ENCODE measurements around the gene IL23R.
A peak's percentile ranks its signal among the peaks of the same experiment; 100 is the strongest.

Gene IL23R

DNA sequence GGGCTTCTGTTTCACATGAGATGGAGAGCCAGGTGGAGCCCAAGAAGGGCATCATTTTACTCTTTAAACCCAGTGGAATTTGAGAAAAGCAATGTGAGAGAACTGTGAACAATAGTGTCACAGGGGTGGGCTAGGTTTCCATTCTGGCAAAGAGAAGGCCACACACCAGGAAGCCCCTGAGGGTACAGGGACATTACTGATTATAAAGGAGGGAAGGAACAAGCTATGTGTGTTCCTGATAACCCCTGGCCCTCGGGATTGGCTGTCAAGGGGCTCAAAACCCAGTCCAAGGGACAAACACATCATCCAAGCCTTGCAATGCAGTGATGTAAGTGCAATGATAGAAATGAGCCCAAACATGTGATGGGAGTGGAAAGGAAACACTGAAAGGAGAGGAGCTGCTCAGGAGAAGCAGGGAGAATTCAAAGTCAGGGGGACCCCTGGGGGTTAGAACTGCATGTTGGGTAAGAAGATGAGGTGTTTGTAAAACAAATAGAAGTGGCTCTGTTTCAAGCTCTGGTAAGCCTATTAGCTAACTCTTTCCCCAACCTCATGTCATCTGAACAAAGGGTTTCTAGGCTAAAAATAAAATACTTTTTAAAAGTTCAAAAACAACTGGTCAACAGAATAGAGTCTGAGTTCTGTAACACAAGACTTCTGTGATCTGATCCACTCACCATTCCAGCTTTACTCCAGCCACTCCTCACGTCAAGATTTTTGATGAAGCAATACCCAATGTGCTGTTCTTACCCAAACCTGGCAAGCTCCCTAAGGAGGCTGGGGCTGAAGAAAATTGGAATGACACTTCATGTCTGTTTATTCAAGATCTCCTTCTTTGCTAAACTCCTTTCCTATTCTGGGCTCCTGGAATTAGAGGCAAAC lies 90.3 kb downstream of the IL23R start:
- DNase-seq: no peak

DNA sequence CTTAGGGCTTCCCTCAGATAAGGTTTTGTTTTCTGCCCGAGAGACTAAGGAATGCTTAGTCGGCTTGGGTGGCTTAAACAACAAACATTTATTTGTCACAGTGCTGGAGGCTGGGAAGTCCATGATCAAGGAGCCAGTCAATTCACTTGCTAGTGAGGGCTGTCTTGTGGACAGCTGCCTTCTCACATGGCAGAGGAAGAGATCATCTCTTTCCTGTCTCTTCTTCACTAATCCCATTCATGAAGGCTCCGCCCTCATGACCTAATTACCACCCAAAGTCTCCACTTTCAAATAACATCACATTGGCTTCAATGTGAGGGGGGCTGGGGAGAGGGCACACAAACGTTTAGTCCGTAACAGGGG lies 90.9 kb downstream of the IL23R start:
- DNase-seq: no peak

DNA sequence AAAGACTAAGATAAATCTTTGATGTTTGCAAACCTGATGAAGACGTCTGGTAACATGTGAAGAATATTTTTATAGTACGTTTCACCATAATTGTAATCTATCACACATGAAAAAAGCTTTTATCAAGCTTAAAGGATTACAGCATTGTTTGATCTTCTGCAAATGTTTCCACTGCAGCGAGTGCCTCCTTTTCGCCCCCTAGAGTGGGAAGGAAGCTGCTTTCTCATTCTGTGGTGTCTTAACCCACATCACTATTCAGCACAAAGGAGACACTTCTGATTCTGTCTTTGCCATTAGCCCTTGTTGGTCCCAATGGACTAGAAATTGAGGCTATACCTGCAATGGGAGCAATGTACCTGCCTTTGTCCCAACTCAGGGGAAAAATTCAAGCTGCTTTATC lies 95.4 kb downstream of the IL23R start:
- DNase-seq: no peak

DNA sequence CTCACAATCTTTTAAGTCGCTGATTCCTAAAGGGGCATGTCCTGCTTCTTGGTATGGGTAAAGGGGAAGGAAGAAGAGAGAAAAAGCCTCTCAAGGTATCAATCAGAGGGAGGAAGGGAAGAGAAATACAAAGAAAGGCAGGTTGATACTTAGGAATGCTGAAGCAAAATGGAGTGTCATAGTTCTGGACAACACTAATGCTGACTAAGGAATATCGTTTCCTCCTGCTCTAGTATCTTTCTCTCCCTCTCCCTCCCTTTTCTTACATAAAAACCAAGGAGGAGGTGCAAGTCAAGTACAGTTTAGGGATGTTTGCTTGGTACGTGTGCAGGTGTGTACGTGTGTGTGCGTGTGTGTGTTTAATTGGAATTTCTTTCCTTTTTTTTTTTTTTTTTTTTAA lies 96.5 kb downstream of the IL23R start:
- DNase-seq: no peak

DNA sequence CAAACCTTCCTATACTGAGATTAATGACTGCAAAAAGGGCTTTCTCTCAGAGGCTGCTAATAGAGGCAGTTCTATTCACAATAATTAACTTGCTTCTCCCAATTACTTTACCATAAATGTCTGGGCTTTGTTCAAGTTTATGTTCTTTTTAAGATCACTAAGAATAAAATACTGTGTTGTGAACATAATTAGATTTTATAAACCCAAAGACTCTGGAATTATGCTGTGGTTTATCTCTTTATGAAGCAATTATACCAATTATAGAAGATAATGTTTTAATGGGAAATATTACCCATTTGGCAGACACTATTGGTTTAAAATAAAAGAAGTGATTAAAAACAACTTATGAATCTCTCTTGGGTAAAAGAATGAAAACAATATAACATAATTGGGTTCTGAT lies 97.9 kb downstream of the IL23R start:
- no peak for DNase-seq

DNA sequence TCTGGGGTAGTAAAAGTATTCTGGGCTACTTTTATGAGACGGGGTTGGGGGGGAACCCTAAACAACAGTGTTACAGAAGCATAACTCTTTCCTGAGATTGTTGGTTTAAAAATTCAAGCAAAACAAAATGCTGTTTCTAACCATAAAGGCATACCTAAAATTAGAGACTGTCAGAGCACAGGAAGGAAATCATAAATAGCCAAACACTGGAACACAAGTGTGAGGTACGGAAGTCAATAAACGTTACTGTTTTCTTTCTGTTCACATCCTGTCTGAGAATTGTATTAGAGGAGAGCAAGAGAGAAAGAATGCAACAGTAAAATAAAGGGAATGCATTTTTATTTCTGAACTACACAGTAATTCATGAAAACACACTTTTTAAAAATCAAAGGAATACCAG lies 98.6 kb downstream of the IL23R start:
- DNase-seq: no peak

DNA sequence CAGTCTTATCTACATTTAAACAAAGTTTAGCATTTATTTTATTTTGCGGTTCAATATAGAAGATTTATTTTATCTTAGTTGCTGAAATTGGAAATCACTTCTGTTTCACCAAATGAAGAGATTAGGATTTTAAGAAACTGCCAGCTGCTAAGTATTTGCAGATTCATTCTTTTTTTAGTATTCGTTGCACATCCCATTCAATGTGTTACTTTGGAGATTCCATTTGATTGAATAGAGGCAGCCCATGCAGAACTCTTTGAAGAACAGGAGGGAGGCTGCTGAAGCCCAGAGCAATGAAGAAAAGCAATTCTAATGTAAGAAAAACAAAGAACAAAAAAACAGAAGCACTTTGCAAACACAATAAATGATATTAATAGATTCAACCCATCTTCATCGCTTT lies 102.8 kb downstream of the IL23R start:
- no peak for DNase-seq

DNA sequence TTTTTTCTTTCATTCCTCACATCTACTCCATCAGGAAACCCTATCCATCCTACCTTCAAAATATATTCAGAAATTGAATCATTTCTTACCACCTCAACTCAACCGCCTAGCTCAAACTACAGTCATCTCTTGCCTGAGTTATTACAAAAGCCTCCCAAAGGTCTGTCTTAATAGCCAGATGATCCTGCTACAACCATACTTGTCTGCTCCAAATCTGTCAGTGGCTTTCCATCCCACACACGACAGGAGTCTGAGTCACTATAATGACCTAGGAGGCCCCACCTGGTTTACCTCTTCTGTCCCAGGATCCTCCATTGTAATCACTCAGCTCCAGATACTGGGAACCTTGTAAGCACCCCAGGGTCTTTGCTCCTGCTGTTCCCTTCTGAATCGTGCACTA lies 104.3 kb downstream of the IL23R start:
- no peak for DNase-seq

DNA sequence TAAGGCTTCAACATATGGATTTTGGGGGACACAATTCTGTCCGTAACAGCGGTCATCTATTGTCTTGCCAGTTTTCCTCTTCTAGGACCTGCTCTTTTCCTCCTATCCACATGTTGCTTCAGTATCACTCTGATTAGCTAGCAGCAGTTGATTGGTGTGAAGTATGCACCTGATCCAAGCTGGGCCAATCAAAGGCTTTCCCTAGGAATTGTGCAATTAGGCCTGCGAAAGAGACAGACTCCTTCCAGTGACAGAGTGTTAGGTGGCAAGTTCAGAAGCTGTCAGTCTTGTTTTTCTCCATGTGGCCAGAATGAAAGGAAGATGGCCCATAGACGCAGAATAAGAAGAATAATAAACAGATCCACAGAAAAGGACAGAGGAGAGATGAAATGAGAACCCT lies 107.3 kb downstream of the IL23R start:
- no peak for DNase-seq

DNA sequence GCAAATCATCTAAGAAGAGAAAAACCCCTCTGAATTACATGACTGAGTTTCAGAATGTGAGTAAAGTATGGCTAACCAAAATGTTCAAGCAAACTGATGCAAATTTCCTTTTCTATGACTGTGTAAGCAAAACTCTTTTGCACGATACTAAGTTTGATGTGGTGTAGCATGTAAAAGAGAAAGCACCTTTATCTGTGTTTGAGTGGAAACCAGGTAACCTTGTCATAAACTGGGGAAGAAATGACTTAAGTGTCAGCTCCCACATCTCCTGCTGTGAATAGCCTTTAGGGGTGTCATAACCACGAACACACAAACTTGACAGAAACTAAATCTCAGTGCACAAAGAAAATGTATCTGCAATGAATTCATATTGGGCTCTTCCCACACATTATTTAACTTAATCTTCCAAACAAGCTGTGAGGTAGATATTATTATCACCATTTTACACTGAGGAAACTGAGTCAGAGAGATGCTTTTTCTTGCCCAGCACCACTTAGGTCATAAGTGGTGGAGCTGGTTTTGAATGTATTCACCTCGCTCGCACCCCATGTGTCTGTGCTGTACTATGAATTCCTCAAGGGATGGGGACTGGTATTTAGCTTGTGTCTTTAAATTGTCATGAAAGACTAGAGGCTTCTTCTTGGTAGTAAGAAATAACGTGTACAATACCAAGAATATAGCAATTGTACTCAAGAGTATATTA lies 108.5 kb downstream of the IL23R start:
- no peak for DNase-seq

DNA sequence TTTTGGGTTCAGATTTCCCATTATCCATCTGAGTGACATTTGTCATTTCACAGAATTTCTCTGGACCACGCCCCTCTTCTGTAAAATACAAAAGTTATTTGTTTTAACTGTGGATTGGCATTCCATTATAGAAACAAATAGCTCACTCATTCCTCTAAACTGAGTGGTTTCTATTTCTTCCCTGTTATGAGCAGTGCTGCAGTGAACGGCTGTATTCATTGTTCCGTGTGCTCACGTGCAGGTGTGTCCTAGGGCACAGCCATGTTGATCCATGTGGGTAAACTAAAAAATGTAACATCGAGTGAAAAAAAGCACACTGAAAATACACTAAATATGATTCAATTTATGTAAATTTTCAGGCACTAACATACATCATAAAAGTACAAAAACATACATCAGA lies 114.4 kb downstream of the IL23R start:
- no peak for DNase-seq

DNA sequence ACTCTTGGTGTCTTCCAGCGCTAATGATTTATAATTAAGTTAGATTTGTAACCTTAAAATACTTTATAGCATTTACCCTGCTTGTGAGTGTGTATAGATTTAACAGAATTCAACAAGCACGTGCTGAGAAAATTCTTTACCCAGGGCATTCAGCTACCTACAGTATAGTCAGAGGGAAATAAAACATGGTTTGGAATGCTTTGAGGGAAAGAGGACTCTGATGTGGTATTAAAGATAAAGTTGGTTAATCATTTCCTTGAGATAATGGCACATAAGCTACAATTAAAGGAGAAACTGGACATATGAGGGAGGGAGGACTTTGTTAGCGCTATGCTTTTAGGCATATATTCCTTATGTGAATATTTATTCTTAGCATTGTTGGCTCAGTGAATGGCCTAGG lies 115.0 kb downstream of the IL23R start:
- DNase-seq: no peak

DNA sequence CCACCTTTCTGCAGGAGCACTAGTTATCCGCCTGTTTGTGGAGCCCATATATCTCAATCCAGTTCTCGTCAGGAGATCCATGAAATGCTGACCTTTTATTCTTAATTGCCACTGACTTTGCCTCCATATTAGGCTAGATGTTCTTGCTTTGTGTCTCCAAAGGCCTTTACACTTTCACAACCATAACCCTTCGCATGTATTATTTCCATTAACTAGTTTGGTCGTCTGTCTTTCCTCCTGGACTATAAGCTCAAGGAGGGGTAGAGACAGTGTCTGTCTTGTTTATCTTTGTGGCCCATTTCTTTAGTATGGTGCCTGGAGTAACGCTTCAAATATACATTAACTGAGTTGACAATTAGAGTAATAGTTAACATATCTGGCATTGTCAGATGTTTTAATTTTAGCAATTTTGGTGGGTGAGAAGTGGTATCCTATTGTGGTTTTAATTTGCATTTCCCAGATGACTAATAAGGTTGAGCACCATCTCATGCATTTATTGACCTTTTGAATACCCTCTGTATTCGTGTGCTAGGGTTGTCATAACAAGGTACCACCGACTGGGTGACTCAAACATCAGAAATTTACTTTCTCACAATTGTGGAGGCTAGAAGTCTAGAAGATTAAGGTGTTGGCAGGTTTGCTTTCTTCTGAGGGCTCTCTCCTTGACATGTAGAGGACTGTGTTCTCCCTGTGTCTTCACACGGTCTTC lies 119.7 kb downstream of the IL23R start:
- no peak for DNase-seq

DNA sequence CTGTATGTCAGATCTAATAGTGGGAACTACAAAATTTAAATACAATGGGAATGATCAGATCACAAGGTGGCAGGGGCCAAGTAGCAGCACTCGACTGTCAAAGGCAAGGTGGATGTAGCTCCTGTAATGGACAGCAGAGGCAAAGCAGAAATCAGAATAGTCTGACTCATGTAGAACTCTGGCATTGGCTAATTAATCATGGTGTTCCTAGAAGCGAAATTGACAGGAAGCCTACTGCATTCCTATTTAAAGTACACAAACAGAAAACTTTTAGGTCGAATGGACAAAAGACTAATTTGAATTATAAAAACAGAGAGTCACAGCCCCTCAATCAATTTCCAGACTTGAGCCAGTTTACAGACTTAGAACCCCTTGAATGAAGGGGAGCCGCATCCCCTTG lies 124.0 kb downstream of the IL23R start:
- DNase-seq: no peak

DNA sequence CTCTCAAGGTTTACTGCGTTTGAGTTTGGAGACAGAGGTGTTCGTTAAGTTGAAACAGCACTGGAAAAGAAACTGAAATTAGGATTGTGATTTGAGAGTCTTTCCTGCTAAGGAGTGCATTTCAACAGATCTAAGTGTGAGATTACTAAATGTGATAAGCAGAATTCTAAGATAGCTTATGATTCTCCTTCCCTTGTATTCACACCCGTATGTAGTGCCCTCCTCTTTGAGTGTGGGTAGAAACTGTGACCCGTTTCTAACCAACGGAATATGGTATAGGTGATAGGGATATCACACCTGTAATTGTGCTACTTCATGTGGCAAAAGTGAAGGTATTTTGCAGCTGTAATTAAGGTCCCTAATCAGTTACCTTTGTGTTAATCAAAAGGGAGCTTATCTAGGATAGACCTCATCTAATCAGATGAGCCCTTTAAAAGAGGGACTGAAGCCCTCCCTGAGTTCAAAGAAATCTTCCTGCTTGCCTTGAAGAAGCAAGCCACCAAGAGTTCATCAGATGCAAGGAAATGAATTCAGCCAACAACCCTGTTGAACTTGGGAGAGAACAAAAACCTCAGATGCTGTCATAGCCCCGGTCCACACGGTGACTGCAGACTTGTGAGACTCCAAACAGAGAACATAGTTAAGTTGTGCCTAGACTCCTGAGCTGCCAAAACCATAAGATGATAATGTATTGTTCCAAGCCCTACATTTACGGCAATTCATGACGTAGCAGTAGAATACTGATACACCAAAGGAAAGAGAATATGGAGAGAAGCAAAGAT lies 128.8 kb downstream of the IL23R start:
- DNase-seq: no peak

DNA sequence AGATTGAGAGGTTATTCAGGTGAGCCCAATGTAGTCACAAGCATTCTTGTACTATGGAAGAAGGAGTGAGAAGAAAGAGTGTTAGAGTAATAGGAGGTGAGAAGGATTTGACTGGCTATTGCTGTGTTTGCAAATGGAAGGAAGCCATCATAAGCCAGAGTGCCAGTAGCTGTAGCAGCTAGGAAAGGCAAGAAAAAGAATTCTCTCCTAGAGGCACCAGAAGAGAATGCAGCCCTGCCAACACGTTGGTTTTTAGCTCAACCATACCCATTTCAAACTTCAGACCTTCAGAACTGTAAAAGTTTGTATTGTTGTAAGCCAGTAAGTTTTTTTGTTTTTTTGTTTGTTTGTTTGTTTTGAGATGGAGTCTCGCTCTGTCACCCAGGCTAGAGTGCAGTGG lies 132.5 kb downstream of the IL23R start:
- no peak for DNase-seq

DNA sequence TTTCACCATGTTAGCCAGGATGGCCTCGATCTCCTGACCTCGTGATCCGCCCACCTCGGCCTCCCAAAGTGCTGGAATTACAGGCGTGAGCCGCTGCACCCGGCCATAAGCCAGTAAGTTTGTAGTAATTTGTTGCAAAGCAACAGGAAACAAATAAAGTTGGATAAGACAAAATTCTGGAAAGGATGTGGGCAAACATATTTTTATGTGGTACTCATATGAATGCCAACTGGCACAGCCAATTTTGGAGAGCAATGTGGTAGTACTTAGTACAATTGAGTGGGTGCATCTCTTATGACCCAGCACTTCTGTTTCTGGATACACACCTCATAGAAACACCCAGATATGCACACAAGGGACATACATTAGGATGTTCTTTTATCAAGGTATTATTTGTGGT lies 133.0 kb downstream of the IL23R start:
- no peak for DNase-seq

DNA sequence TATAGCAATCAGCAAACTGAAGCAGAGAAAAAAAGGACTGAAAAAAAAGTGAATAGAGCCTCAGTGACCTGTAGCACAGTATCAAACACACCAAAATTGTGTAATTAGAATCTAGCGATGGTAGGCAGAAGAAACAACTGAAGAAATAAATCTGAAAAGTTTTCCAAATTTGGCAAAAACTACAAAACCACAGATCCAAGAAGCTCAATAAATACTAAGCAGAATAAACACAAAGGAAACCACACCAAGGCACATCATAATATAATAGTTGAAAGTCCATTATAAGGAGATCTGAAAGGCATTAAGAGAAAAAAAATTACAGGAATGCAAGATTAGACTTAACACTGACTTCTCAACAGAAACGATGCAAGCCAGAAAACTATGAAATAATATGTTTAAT lies 134.3 kb downstream of the IL23R start:
- no peak for DNase-seq

DNA sequence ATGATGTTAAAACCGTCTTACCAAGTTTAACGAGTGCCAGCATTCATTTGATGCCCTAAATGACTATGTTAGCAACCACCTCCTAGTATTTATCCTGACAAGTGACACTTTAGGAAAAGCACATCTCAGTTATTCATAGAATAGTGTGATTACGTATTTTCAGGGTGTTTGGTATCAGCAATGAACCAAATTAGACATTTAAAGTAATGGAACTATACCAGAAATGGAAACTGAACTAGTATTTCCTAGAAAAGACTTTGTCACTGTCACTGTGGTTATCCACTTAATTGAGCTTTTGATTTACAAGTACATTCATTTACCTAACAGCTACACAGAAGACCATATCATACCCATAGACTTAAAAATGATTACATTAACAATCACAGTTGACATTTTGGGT lies 137.8 kb downstream of the IL23R start:
- no peak for DNase-seq

DNA sequence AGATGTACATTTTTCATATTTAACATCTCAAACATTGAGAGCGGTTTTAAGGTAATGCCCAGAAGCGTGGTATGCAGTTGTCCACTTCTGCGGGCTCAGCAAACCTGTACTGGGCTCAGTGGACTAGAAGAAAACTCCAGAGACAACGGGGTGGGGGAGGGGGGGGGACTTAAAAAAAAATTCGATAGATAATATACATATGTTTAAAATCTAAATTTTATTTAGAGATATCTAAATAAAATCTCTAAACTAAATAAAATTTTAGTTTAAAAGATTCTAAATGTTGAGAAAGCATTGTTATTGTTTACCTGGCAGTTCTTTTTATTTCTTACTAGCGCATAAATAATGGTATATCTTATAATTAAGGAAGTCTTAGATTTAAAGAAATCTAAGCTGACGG lies 140.3 kb downstream of the IL23R start:
- DNase-seq: no peak

DNA sequence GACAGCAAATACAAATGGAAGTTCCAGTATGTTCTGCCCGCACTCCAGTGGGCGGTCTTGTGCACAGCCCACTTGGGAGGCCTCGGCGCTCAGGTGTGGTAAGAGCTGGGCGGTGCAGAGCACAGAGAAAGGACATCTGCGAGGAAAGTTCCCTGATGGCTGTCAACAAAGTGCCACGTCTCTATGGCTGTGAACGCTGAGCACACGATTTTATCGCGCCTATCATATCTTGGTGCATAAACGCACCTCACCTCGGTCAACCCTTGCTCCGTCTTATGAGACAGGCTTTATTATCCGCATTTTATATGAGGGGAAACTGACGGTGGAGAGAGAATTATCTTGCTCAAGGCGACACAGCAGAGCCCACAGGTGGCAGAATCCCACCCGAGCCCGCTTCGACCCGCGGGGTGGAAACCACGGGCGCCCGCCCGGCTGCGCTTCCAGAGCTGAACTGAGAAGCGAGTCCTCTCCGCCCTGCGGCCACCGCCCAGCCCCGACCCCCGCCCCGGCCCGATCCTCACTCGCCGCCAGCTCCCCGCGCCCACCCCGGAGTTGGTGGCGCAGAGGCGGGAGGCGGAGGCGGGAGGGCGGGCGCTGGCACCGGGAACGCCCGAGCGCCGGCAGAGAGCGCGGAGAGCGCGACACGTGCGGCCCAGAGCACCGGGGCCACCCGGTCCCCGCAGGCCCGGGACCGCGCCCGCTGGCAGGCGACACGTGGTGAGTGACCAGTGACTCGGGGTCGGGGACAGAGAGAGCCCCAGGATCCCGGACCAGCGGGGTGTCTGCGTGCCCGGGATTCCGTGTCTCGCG lies 141.2 kb downstream of the IL23R start, which contains the start of gene IL12RB2:
TSS of gene IL12RB2 (plus strand) at position 623 of the 810 bp plus-strand sequence. CDS start 12,496 bp downstream, outside the sequence.
- DNase-seq: peak; percentile 3

DNA sequence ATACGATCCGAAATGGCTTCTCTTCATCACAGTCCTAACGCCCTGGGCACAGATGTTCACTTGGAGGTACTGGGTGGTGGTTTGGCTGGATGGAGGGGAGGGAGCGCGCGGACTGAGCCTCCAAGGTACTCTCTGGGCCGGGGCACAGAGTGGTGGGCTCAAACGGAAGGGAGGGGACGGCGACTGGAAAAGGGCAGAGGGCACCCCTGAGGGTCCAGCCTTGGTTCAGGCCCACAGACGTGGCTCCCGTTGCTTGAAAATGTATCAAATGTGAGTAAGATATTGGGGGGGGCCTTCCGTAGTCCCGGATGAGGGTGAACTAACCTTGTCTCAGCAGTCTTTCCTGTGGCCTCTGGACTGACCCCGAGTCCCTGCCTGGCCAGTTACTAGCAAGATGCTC lies 141.9 kb downstream of the IL23R start:
- no peak for DNase-seq
